SU-DHL-6 (cell line): ENCODE results near the gene SERPINB11.

Experiments used
- H2AFZ ChIP-seq: fragments of 200-600 bp; sonication (generic); 2 replicates; pipeline ENCODE4 v1.6.1; 2014; ENCODE audit warnings: low read depth, mild to moderate bottlenecking, moderate library complexity, mixed read lengths, antibody characterized with exemption, low read length; ENCODE audit not compliant: severe bottlenecking
- H3F3A ChIP-seq: fragments of 200-600 bp; shearing (Covaris generic); 2 replicates; pipeline ENCODE4 v1.6.0; 2016; ENCODE audit warnings: antibody characterized with exemption, mild to moderate bottlenecking; ENCODE audit not compliant: insufficient read depth
- H3K27ac ChIP-seq: fragments of 200-600 bp; sonication (generic); 2 replicates; pipeline ENCODE4 v1.5.1; 2016; ENCODE audit warnings: low read depth, mild to moderate bottlenecking, low read length, moderate library complexity, mixed read lengths
- H3K27me3 ChIP-seq: fragments of 200-600 bp; sonication (generic), shearing (Covaris generic); 2 replicates; pipeline ENCODE4 v1.6.0; 2014; ENCODE audit warnings: mild to moderate bottlenecking, low read length
- H3K36me3 ChIP-seq: fragments of 200-600 bp; sonication (generic); 2 replicates; pipeline ENCODE4 v1.6.1; 2014; ENCODE audit warnings: mild to moderate bottlenecking, low read length, mixed read lengths
- H3K4me2 ChIP-seq: fragments of 300-600, 200-600 bp; shearing (Covaris generic), sonication (generic); 2 replicates; pipeline ENCODE4 v1.6.0; 2014; ENCODE audit warnings: low read length, low read depth, mild to moderate bottlenecking; ENCODE audit not compliant: poor library complexity, severe bottlenecking
- H3K4me3 ChIP-seq: fragments of 200-600 bp; sonication (generic); 2 replicates; pipeline ENCODE4 v1.5.1; 2014; ENCODE audit warnings: antibody characterized with exemption, low read length, mild to moderate bottlenecking, mixed read lengths; ENCODE audit not compliant: insufficient read depth, poor library complexity, severe bottlenecking
- H3K79me2 ChIP-seq: fragments of 200-600 bp; sonication (generic); 2 replicates; pipeline ENCODE4 v1.6.1; 2014; ENCODE audit warnings: mild to moderate bottlenecking, low read length, moderate library complexity; ENCODE audit not compliant: insufficient read depth
- H3K9ac ChIP-seq: fragments of 200-600 bp; sonication (generic); 2 replicates; pipeline ENCODE4 v1.7.0; 2014; ENCODE audit warnings: mild to moderate bottlenecking, low read length
- H3K9me2 ChIP-seq: fragments of 200-600 bp; sonication (generic); replicated peaks from 2 replicates; pipeline ENCODE4 v1.6.1; 2014; ENCODE audit warnings: low read length; ENCODE audit not compliant: insufficient read depth
- H3K9me3 ChIP-seq: fragments of 200-600 bp; sonication (generic); 2 replicates; pipeline ENCODE4 v1.6.1; 2014; ENCODE audit warnings: low read length, mixed read lengths; ENCODE audit not compliant: insufficient read depth
- H4K20me1 ChIP-seq: fragments of 200-600 bp; sonication (generic); 2 replicates; pipeline ENCODE4 v1.6.1; 2014; ENCODE audit warnings: low read depth, mild to moderate bottlenecking, antibody characterized with exemption, low read length, moderate library complexity, mixed read lengths
- CTCF ChIP-seq: fragments of 200-600 bp; sonication (generic); IDR thresholded peaks from one replicate; pipeline ENCODE4 v1.5.1; 2017; ENCODE audit warnings: antibody characterized with exemption, mild to moderate bottlenecking, low read length, moderate library complexity; ENCODE audit not compliant: insufficient read depth, poor library complexity, severe bottlenecking
- EZH2phosphoT487 ChIP-seq: fragments of 200-600 bp; sonication (generic), shearing (Covaris generic); conservative IDR thresholded peaks from 2 replicates; pipeline ENCODE4 v1.6.1; 2018; ENCODE audit warnings: mild to moderate bottlenecking, antibody characterized with exemption, low read length, moderate library complexity, mixed read lengths

The SERPINB11 gene

GRCh38 chr18:63707816-63708215 is 5.1 kb downstream of the SERPINB11 start:
- H3F3A ChIP-seq = no peaks in the 10 kb centered on the region
- H2AFZ ChIP-seq = no peak overlapping the region
- TF ChIP-seq CTCF = no peak
- TF ChIP-seq EZH2phosphoT487 = no peak
- no peak overlapping the region for H3K9ac ChIP-seq
- no peak overlapping the region for H3K27ac ChIP-seq
- H3K79me2 ChIP-seq = no peaks in the 10 kb centered on the region
- no peaks in the 10 kb centered on the region for H3K9me3 ChIP-seq
- no peak overlapping the region for H3K4me2 ChIP-seq
- no peaks in the 10 kb centered on the region for H3K27me3 ChIP-seq
- no peaks in the 10 kb centered on the region for H3K36me3 ChIP-seq
- no peaks in the 10 kb centered on the region for H4K20me1 ChIP-seq
- H3K9me2 ChIP-seq = no peaks in the 10 kb centered on the region
- no peak overlapping the region for H3K4me3 ChIP-seq

DNA sequence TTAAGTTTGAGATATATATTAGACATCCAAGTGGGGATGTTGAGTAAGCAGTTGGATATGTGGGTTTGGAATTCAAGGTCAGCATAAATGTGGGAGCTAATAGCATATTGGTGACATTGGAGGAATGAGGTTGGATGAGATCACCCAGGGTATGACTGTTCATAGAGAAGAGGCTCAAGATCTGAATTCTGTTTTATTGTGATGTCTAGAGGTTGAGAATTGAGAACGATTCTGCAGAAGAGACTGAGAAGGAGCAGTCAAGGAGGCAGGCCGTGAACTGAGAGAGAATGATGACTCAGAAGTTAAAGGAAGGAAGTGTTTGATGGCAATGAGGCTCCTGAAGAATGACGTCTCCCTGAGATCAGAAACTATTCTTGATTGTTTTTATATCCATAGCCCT is 5.9 kb downstream of the SERPINB11 start:
- Histone ChIP-seq H3K27ac (no peak overlapping the region), H3K4me3 (no peak overlapping the region), H3K27me3 (no peaks in the 10 kb centered on the region), H3F3A (no peaks in the 10 kb centered on the region), H3K36me3 (no peaks in the 10 kb centered on the region), H3K9ac (no peak overlapping the region), H2AFZ (no peak overlapping the region), H3K9me2 (no peaks in the 10 kb centered on the region), H3K4me2 (no peak overlapping the region), H3K79me2 (no peaks in the 10 kb centered on the region), H4K20me1 (no peaks in the 10 kb centered on the region), H3K9me3 (no peaks in the 10 kb centered on the region)
- TF ChIP-seq EZH2phosphoT487 (no peak), CTCF (no peak)

DNA sequence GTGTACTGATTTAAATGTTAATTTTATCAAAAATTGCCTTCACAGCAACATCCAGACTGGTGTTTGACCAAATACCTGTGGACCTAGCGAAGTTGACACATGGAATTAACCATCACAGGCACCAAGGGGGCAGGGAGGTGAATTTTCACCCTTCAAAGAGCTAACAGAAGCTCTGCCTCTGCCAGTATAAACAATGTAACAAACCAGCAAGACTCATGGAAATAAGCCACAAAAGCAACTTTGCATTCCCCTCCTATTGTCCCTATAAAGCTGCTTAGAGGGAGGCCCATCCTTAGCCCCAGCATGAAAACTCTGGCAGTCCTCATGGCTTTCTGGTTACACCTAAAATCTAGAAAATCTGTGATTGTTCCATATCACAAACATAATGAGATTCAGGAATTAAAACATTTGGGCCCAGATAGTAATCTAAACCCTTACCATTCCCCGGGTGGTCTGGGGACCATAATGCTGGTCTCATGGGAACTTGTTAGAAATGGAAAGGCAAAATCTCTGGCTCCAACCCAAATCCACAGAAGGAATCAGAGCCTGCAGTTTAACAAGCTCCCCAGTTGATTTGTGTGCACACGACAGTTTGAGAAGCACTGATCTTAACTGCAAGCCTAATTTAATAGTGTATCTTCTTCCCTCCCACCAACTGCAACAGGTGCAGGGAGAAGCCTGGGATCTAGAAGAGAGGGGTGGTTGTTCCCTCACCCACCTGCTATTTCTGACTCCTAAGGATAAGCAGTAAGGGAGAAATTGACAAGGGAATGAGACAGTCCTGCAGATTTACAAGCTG is 23.1 kb downstream of the SERPINB11 start:
- no peak overlapping the region for H3K9ac ChIP-seq

More for the DNA sequence above, 23.1 kb downstream of the SERPINB11 start:
- TF ChIP-seq EZH2phosphoT487 (no peak), CTCF (no peak)
- Histone ChIP-seq H3K9me2 (no peaks in the 10 kb centered on the region), H3K27ac (no peak overlapping the region), H4K20me1 (no peaks in the 10 kb centered on the region), H3K9me3 (no peaks in the 10 kb centered on the region), H3F3A (no peaks in the 10 kb centered on the region), H3K4me3 (no peak overlapping the region), H2AFZ (no peak overlapping the region), H3K4me2 (no peak overlapping the region), H3K36me3 (no peaks in the 10 kb centered on the region), H3K79me2 (no peaks in the 10 kb centered on the region), H3K27me3 (no peaks in the 10 kb centered on the region)
